Measurements from ENCODE around the gene ROR1.

GRCh38 chr1:63974966-63975365 lies 201.1 kb downstream of the ROR1 start:
- no peak for TF ChIP-seq SIN3A (IDR thresholded peaks at IDR 0.05; ENCODE audit: low read depth)
- no peak for TF ChIP-seq CTCF (IDR thresholded peaks at IDR 0.05 in 2 of 3, conservative IDR thresholded peaks at IDR 0.05 in 1 of 3; ENCODE audit: borderline replicate concordance in 1 of 3, insufficient read depth in 1 of 3, low read depth in 2 of 3, low read length in 2 of 3)
- no peak for TF ChIP-seq CEBPB (IDR thresholded peaks at IDR 0.05; ENCODE audit: low read depth)
- no peak for TF ChIP-seq POLR2AphosphoS5 (IDR thresholded peaks at IDR 0.05; ENCODE audit: low read depth, low read length)
- no peak for TF ChIP-seq ZBTB33 (IDR thresholded peaks at IDR 0.05; ENCODE audit: extremely low read depth, insufficient replicate concordance, low read length)
- no peak for TF ChIP-seq ZFX (IDR thresholded peaks at IDR 0.05)
- TF ChIP-seq CBX3 (IDR thresholded peaks at IDR 0.05; ENCODE audit: low read depth): no peak
- no peak for TF ChIP-seq JUND (IDR thresholded peaks at IDR 0.05)
- no peak for TF ChIP-seq ZNF274 (IDR thresholded peaks at IDR 0.05; ENCODE audit: low read depth, low read length)
- no peak for TF ChIP-seq ELF1 (IDR thresholded peaks at IDR 0.05; ENCODE audit: borderline replicate concordance, low read depth)
- no peak for TF ChIP-seq REST (IDR thresholded peaks at IDR 0.05; ENCODE audit: low read depth)
- no peak for TF ChIP-seq YY1 (IDR thresholded peaks at IDR 0.05; ENCODE audit: extremely low read depth, insufficient replicate concordance, low read depth, low read length)
- TF ChIP-seq MAX (IDR thresholded peaks at IDR 0.05): no peak
- TF ChIP-seq ATF3 (IDR thresholded peaks at IDR 0.05): no peak

Data from HCT116 (cell line).